CD8-positive, alpha-beta memory T cell (primary cell): ENCODE measurements around the gene MC1R. TPM values are rescaled to one million over a fixed set of nuclear protein-coding genes. Genes with fewer than 3 reads are reported as not detected.

Experiments
- CTCF ChIA-PET: fragments of 350-600 bp; sonication (Branson Sonifier 250); formaldehyde crosslinking; loops from one replicate; lab custom pipeline; 2021; ENCODE audit warnings: antibody characterized with exemption; lab: Charles Lee
- POLR2A ChIA-PET: fragments of 350-600 bp; sonication (Branson Sonifier 250); formaldehyde crosslinking; loops from one replicate; lab custom pipeline; 2021; ENCODE audit warnings: antibody characterized with exemption; lab: Charles Lee
- DNase-seq, 5 donors: peaks; one replicate each; pipeline versions ENCODE4 v3.0.0 to v3.0.0-alpha.2; 2020 to 2022; ENCODE audit warnings: mixed read lengths in 1 of 5
- H3K27ac ChIP-seq: one replicate; pipeline ENCODE4 v1.7.0; 2013; ENCODE audit warnings: low read depth, mild to moderate bottlenecking, low read length, moderate library complexity
- H3K27me3 ChIP-seq: 2 replicates; pipeline ENCODE4 v1.7.0; 2013; ENCODE audit warnings: low read length, mild to moderate bottlenecking; ENCODE audit not compliant: insufficient read depth, poor library complexity, severe bottlenecking
- H3K36me3 ChIP-seq: 2 replicates; pipeline ENCODE4 v1.7.0; 2013; ENCODE audit warnings: mild to moderate bottlenecking, low read length, moderate library complexity; ENCODE audit not compliant: insufficient read depth
- H3K4me1 ChIP-seq: 2 replicates; pipeline ENCODE4 v1.7.0; 2013; ENCODE audit warnings: mild to moderate bottlenecking, low read length, moderate library complexity; ENCODE audit not compliant: insufficient read depth
- H3K4me3 ChIP-seq: 2 replicates; pipeline ENCODE4 v1.7.0; 2013; ENCODE audit warnings: mild to moderate bottlenecking, low read length
- H3K9me3 ChIP-seq: 2 replicates; pipeline ENCODE4 v1.7.0; 2013; ENCODE audit warnings: mild to moderate bottlenecking, low read length
- H3K27ac Mint-ChIP-seq, 8 donors: one replicate each; pipeline ENCODE4 v1.8.0; 2020 to 2021; ENCODE audit warnings: mixed read lengths in 8 of 8, mild to moderate bottlenecking in 6 of 8, inconsistent platforms in 3 of 8, moderate library complexity in 3 of 8
- H3K27me3 Mint-ChIP-seq, 2 donors: one replicate each; pipeline ENCODE4 v1.8.0; 2020 to 2021; ENCODE audit warnings: mixed read lengths in 2 of 2, mild to moderate bottlenecking in 1 of 2, moderate library complexity in 1 of 2
- H3K36me3 Mint-ChIP-seq, 3 donors: one replicate each; pipeline ENCODE4 v1.8.0; 2020 to 2021; ENCODE audit warnings: mixed read lengths in 3 of 3, inconsistent platforms in 1 of 3, mild to moderate bottlenecking in 1 of 3
- H3K4me1 Mint-ChIP-seq, 3 donors: one replicate each; pipeline ENCODE4 v1.8.0; 2020 to 2021; ENCODE audit warnings: mixed read lengths in 3 of 3, inconsistent platforms in 1 of 3, mild to moderate bottlenecking in 1 of 3
- H3K4me3 Mint-ChIP-seq, 7 donors: one replicate each; pipeline ENCODE4 v1.8.0; 2020 to 2021; ENCODE audit warnings: mixed read lengths in 7 of 7, mild to moderate bottlenecking in 6 of 7, moderate library complexity in 4 of 7, inconsistent platforms in 2 of 7
- H3K9me3 Mint-ChIP-seq, 5 donors: one replicate each; pipeline ENCODE4 v1.8.0; 2020 to 2022; ENCODE audit warnings: mixed read lengths in 5 of 5, mild to moderate bottlenecking in 3 of 5, moderate library complexity in 2 of 5, inconsistent platforms in 1 of 5
- polyA plus RNA-seq: library from polyadenylated mRNA; unstranded; fragments of 300-500 nt; fragmentation: Illumina TruSeq; gene quantifications from one replicate; pipeline ENCODE4 v1.2.3, GENCODE V29; 2021
- total RNA-seq, 2 experiments: library from RNA; stranded (reverse); gene quantifications; one replicate each; pipeline ENCODE4 v1.2.3, GENCODE V29; 2021

Gene MC1R
- total and polyA plus RNA-seq, 3 experiments from 2014 or later = 0.86 to 2.6 (median 1.9) TPM

DNA sequence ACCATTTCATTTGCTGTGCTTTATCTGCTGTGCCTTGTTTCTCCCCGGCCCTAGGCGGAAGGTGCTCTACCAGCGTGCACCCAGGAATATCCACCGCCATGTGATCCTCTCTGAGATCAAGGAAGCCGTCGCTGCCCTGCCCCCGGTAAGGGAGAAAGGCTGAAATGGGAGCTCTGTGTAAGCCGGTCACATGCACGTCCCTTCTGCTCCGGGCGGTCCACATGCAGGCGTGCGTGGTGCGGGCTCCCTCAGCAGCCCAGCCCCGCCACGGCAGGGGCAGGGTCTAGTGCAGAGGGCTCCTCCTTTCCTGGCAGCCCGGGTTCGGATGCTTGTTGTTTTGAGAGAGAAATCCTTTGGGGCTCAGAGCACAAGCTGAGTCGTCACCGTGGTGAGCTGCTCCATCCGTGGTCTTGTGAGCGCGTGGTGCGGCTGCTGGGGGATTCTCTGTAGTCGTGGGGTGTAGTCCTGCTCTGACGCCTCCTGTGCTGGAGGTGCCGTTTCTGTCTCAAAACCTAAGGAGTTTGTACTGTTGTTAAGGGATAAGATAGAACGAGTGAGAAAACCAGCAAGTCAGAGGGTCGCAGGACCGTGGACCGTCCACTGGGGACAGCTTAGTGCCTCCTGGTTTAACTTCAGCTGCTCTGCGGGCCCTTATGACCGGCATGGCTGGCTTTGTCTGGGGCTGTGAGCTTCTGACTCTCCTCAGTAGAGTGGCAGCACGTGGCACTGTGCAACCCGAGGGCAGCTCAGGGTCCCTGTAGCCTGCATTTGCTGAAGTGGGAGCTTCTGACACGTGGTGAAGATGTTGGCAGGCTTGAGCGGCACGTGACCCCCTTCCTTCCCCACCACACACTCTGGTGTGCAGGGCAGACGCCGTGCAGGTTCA is 12.3 kb upstream of the MC1R start:
- Histone ChIP-seq H3K4me3 (no peak overlapping the region), H3K4me1 (peaks cover 6% of the 10 kb centered on the region), H3K36me3 (peaks cover 12% of the 10 kb centered on the region), H3K27ac (no peak overlapping the region), H3K27me3 (no peaks in the 10 kb centered on the region), H3K9me3 (no peaks in the 10 kb centered on the region)
- Mint-ChIP-seq H3K4me3 (no peak overlapping the region), H3K36me3 (peaks cover 0 to 63% (median 2%) of the 10 kb centered on the region in 3 donors), H3K27ac (peak overlapping the region in 1 of 8 donors; percentile 15), H3K27me3 (no peaks in the 10 kb centered on the region), H3K4me1 (peaks cover 0 to 17% (median 6%) of the 10 kb centered on the region in 3 donors), H3K9me3 (no peaks in the 10 kb centered on the region)
- ChIA-PET POLR2A (no interaction called here), CTCF (interaction anchor here (0.8 to 4.6 kb wide), 3 partner anchors 12 to 206 kb away, joined by 3 to 40 read pairs (median 4); partner anchors contain the start of genes MC1R and SPATA2L)
- no peak for DNase-seq

- Histone ChIP-seq H3K4me3 (no peak overlapping the region), H3K27me3 (no peaks in the 10 kb centered on the region), H3K27ac (no peak overlapping the region), H3K9me3 (no peaks in the 10 kb centered on the region), H3K36me3 (peaks cover 12% of the 10 kb centered on the region), H3K4me1 (peaks cover 6% of the 10 kb centered on the region)
- Mint-ChIP-seq H3K9me3 (no peaks in the 10 kb centered on the region), H3K27me3 (no peaks in the 10 kb centered on the region), H3K4me3 (no peak overlapping the region), H3K27ac (peak overlapping the region in 1 of 8 donors; percentile 15), H3K36me3 (peaks cover 0 to 69% (median 2%) of the 10 kb centered on the region in 3 donors), H3K4me1 (peaks cover 0 to 17% (median 6%) of the 10 kb centered on the region in 3 donors)
- CTCF ChIA-PET = interaction anchor here (0.8 to 4.6 kb wide), 6 partner anchors 11 to 207 kb away, joined by 3 to 40 read pairs (median 6); partner anchors contain the start of genes MC1R, SPATA2L and TUBB3
- POLR2A ChIA-PET = interaction anchor here (1.2 kb wide), 1 partner anchor 11 kb away, joined by 3 read pairs; the partner anchor contains the start of gene MC1R
- DNase-seq = no peak
Measured at GRCh38 chr16:89907055-89907814, 11.4 kb upstream of the MC1R start.

GRCh38 chr16:89908236-89908635 is 10.4 kb upstream of the MC1R start:
- POLR2A ChIA-PET = interaction anchor here (0.8 to 1.2 kb wide), 2 partner anchors 10 to 186 kb away, joined by 3 read pairs; partner anchors contain the start of gene MC1R

DNA sequence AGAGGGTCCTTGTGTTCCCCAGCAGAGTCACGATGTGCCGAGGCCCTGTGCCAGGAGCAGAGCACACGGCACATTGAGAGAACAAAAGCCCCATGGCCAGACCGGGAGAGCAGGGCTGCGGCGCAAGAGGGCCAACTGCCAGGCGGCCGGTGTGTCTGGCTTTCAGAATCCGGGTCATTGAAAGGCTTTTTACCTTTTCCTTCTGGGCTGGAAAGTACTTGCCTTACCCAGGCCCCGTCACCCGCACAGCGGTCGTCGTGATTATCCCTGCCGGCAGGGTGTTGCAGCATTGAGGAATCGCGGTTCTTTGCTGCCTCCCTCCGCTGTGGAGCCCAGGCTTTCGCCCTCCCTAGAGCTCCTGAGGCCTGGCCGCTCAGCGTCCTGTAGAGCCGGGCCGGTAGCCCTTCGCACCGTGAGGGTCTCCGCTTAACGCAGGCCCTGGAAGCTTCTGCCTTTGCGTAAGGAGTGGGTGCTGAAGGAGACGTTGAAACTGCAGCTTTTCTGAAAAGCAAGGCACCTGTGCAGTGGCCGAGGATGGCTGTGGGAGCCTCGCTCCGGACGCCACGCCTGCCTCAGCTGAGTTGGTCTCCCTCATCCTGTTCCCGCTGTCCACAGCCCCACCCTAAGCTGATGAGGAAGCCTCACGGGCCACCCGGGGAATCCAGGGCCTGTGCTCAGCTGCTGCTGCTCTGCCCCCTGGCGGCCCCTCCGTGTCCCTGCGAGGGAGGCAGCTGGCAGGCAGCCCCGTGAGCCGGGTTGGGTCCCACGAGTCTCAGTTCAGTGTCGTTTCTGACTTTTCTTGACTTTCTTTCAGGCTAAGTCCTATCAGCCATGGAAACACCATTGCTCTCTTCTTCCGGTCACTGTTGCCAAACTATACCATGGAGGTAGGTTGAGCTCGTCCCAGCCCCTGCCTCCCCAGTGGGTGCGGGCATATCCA is 8.6 kb upstream of the MC1R start:
- no peak overlapping the region for H3K27ac Mint-ChIP-seq
- no peaks in the 10 kb centered on the region for H3K27me3 Mint-ChIP-seq
- Histone ChIP-seq H3K9me3 (no peaks in the 10 kb centered on the region), H3K27me3 (no peaks in the 10 kb centered on the region), H3K27ac (no peak overlapping the region), H3K4me1 (peaks cover 6% of the 10 kb centered on the region), H3K4me3 (no peak overlapping the region), H3K36me3 (peaks cover 12% of the 10 kb centered on the region)
- ChIA-PET POLR2A (interaction anchor here (0.6 to 1.3 kb wide), 3 partner anchors 11 to 109 kb away, joined by 3 to 5 read pairs (median 3); no protein-coding TSS in a partner anchor), CTCF (interaction anchor here (0.6 to 4.6 kb wide), 26 partner anchors 9 to 244 kb away, joined by 3 to 40 read pairs (median 4); partner anchors contain the start of genes MC1R, SPATA2L, TCF25 and TUBB3)
- H3K4me3 Mint-ChIP-seq = peak overlapping the region in 1 of 7 donors; percentile 28
- peaks cover 0 to 21% (median 8%) of the 10 kb centered on the region in 3 donors for H3K4me1 Mint-ChIP-seq
- H3K36me3 Mint-ChIP-seq = peaks cover 0 to 51% (median 2%) of the 10 kb centered on the region in 3 donors
- peak; percentile 53 to 75 (median 61) for DNase-seq
- H3K9me3 Mint-ChIP-seq = no peaks in the 10 kb centered on the region

More at GRCh38 chr16:89908236-89908635, 10.4 kb upstream of the MC1R start:
- no peaks in the 10 kb centered on the region for H3K27me3 Mint-ChIP-seq
- peaks cover 0 to 66% (median 2%) of the 10 kb centered on the region in 3 donors for H3K36me3 Mint-ChIP-seq
- no peak for DNase-seq
- H3K4me1 ChIP-seq = peaks cover 6% of the 10 kb centered on the region
- CTCF ChIA-PET = interaction anchor here (1.1 to 4.6 kb wide), 5 partner anchors 10 to 208 kb away, joined by 3 to 40 read pairs (median 12); partner anchors contain the start of genes MC1R, SPATA2L and TUBB3
- no peak overlapping the region for H3K4me3 Mint-ChIP-seq
- H3K27me3 ChIP-seq = no peaks in the 10 kb centered on the region
- H3K9me3 ChIP-seq = no peaks in the 10 kb centered on the region
- H3K9me3 Mint-ChIP-seq = no peaks in the 10 kb centered on the region
- H3K27ac Mint-ChIP-seq = no peak overlapping the region
- H3K4me1 Mint-ChIP-seq = peaks cover 0 to 19% (median 6%) of the 10 kb centered on the region in 3 donors
- no peak overlapping the region for H3K27ac ChIP-seq
- no peak overlapping the region for H3K4me3 ChIP-seq
- peaks cover 12% of the 10 kb centered on the region for H3K36me3 ChIP-seq

GRCh38 chr16:89910717-89911354 is 7.8 kb upstream of the MC1R start:
- H3K9me3 Mint-ChIP-seq = no peaks in the 10 kb centered on the region
- no peaks in the 10 kb centered on the region for H3K27me3 ChIP-seq
- H3K27ac Mint-ChIP-seq = no peak overlapping the region
- no peak overlapping the region for H3K4me3 Mint-ChIP-seq
- POLR2A ChIA-PET = interaction anchor here (1.3 kb wide), 1 partner anchor 47 kb away, joined by 3 read pairs; no protein-coding TSS in a partner anchor
- no peak overlapping the region for H3K27ac ChIP-seq
- H3K27me3 Mint-ChIP-seq = no peaks in the 10 kb centered on the region
- no peak for DNase-seq
- H3K4me1 ChIP-seq = peaks cover 6% of the 10 kb centered on the region
- H3K9me3 ChIP-seq = no peaks in the 10 kb centered on the region
- H3K4me1 Mint-ChIP-seq = peaks cover 0 to 21% (median 9%) of the 10 kb centered on the region in 3 donors
- no peak overlapping the region for H3K4me3 ChIP-seq
- H3K36me3 Mint-ChIP-seq = peaks cover 0 to 43% (median 2%) of the 10 kb centered on the region in 3 donors
- CTCF ChIA-PET = interaction anchor here (0.6 to 4.6 kb wide), 24 partner anchors 8 to 245 kb away, joined by 3 to 40 read pairs (median 4); partner anchors contain the start of genes MC1R, SPATA2L, TCF25 and TUBB3
- peaks cover 12% of the 10 kb centered on the region for H3K36me3 ChIP-seq

DNA sequence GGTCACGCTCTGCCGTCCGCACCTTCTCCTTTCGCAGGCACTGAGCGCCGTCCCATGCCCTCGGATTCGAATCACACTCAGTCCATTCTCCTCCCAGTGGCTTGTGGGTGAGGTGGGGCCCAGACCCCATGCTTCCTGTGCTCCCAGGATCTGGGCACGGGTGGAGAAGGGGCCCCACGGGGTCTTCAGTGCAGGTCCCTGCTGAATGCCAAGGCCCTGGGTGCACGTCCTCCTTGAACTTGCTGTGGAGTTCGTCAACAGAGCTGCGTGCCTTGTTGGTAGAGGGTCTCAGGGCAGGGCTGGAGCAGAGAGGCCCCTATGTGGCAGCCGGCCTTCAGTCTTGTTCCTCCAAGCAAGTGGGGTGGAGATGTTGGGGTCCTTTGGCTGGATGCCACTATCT is 7.3 kb upstream of the MC1R start:
- ChIA-PET CTCF (interaction anchor here (1.0 to 3.9 kb wide), 7 partner anchors 12 to 206 kb away, joined by 3 to 31 read pairs (median 6); partner anchors contain the start of genes TCF25 and TUBB3), POLR2A (no interaction called here)
- no peak overlapping the region for H3K27ac ChIP-seq
- H3K4me1 Mint-ChIP-seq = peaks cover 0 to 25% (median 10%) of the 10 kb centered on the region in 3 donors
- peaks cover 12% of the 10 kb centered on the region for H3K36me3 ChIP-seq
- H3K9me3 ChIP-seq = no peaks in the 10 kb centered on the region
- no peaks in the 10 kb centered on the region for H3K27me3 Mint-ChIP-seq
- H3K4me3 Mint-ChIP-seq = no peak overlapping the region
- H3K27ac Mint-ChIP-seq = no peak overlapping the region
- H3K9me3 Mint-ChIP-seq = no peaks in the 10 kb centered on the region
- DNase-seq = no peak
- H3K4me3 ChIP-seq = no peak overlapping the region
- peaks cover 0 to 38% (median 2%) of the 10 kb centered on the region in 3 donors for H3K36me3 Mint-ChIP-seq
- peaks cover 9% of the 10 kb centered on the region for H3K4me1 ChIP-seq
- no peaks in the 10 kb centered on the region for H3K27me3 ChIP-seq
